Peyer's patch (tissue), 4 donors: ENCODE measurements around the gene TMEM131.

Experiments used
- CTCF ChIP-seq, 6 experiments: fragments of 450-650 bp in 4 of 6; fragments of 200-600 bp in 2 of 6; sonication (generic) in 1 of 6; IDR thresholded peaks; one replicate each; pipeline ENCODE4 v1.5.1; 2017 to 2019; ENCODE audit warnings: antibody characterized with exemption in 6 of 6, mild to moderate bottlenecking in 3 of 6, moderate library complexity in 1 of 6
- POLR2A ChIP-seq, 2 donors: fragments of 450-650 bp; IDR thresholded peaks; one replicate each; pipeline ENCODE4 v1.5.1; 2017; ENCODE audit warnings: antibody characterized with exemption in 2 of 2, mild to moderate bottlenecking in 2 of 2, moderate library complexity in 2 of 2

GRCh38 chr2:97757062-97757461, 238.7 kb downstream of the TMEM131 start:
- no peak for TF ChIP-seq CTCF (IDR thresholded peaks at IDR 0.05)
- TF ChIP-seq POLR2A (IDR thresholded peaks at IDR 0.05) = no peak
